HG03108 (cell line): ENCODE results near the gene CTNNA3.

Experiments
- ATAC-seq: cut with Tn5 transposase; IDR thresholded peaks from one replicate; pipeline ENCODE4 v1.9.1; 2021; ENCODE audit warnings: moderate library complexity; ENCODE audit not compliant: unreplicated experiment

Gene CTNNA3

DNA sequence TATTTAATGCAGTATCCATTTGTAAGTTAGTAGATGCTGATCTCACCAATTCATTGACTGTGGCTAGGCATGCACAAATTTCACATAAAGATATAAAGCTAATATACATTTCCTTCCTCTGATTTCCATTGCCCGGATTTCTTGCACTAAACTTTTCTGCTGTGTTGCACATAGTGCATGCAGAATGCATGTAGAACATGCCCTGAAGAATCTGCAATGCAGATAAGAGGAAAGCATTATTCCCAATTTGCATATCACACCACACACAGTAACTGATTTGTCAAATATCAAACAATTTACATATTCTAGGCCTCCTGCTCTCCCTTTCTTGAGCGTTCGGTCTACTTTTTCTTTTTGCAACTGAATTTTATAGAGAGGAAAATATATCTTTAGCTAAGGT is 646.0 kb downstream of the CTNNA3 start:
- no peak for ATAC-seq

DNA sequence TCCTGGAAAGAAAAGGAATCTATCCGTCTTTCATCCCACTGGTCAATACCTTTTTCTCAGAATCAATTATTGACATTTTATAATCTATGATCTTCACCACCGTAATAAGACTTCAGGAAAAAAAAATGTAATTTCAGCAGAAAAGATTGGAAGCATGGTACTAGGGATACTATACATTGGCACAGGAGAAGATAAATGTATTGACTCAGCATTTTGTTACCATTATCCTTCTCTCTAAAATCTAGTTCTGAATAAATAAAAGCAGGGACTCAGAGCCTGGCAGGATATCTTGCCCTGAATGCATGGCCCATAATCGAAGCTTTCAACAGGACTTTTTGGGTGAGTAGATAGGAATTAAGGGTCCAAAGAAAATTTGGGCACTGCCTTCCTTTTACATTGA is 649.5 kb downstream of the CTNNA3 start:
- ATAC-seq = no peak

DNA sequence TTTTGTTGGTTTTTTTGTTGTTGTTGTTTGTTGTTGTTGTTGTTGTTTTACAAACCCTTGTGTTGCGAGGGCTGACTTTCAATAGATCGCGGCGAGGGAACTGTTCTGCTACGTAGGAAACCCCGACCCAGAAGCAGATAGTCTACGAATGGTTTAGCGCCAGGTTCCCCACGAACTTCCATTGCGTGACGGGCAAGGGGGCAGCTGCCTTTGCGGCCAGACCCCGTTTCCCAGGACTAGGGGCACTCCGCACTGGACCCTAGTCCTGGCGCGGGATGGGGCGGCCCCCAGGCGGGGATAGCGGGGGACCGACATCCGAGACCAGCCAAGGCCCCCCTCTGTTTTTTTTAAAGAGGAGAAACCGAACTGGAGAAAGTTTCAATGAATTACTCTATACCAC is 650.6 kb downstream of the CTNNA3 start:
- ATAC-seq = no peak

DNA sequence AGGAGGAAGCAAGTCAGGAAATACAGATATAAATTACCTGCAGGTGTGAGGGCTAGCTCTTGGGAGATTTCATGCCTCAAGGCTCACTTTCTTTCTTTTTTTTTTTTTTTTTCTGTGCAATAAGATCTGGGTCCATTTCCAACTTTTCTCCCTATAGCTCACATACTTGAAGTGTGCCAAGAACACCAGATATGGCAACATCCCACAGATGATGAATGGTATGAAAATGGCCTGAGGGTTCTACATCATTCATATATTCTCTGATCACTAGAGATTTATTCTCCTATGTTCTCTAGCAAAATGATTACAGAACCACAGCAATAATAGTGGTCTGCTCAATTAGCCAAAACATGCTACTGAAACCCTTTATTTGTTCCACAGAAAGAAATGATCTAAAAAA is 653.0 kb downstream of the CTNNA3 start:
- ATAC-seq = no peak

DNA sequence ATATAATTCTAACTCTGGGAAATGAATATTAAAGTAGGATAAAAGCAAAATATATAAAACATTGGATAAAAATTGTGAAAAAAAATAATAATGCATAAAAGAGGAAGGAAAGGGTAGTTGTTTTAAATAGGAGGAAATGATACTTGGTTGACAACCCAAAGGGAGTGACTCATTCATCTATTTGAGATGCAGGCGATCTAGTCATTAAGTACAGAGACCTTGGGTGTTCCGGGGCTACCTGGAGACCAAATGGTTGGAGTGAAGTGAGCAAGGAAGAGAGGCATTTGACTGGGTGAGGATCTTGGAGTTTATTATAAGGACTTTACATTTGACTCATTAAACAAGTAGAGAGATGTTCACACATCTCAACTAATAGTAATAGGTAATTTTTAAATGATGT is 659.2 kb downstream of the CTNNA3 start:
- ATAC-seq = no peak

DNA sequence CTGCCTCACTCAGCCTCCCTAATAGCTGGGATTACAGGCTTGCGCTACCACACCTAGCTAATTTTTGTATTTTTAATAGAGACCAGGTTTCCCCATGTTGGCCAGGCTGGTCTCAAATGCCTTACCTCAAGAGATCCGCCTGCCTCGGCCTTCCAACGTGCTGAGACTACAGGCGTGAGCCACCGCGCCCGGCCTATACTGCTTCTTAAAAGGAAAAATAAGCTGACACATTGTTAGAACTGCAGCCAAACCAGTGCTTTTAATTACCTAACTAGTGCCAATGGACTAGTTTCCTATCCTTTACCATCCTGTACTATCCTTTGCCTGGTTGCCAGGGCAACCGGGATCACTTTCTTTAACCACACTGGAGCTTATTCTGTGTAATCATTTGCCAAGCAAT is 662.1 kb downstream of the CTNNA3 start:
- ATAC-seq = no peak

DNA sequence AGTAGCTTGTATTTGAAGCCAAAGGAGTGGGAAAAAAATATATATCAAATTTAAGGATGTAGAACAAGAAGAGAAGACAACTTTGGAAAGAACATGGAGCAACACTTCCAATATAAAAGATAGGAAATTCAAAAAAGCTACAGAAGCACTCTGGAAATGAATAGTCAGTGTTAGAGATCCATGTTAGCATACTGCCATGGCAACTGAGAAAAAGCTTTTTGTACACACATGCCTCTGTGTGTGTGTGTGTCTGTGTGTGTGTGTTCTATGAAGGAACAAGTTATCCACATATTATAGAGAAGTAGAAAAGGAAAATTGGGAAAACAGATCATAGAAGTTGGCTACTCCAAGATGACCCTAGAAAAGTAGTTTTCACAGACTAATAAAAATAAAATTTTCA is 673.9 kb downstream of the CTNNA3 start:
- no peak for ATAC-seq

DNA sequence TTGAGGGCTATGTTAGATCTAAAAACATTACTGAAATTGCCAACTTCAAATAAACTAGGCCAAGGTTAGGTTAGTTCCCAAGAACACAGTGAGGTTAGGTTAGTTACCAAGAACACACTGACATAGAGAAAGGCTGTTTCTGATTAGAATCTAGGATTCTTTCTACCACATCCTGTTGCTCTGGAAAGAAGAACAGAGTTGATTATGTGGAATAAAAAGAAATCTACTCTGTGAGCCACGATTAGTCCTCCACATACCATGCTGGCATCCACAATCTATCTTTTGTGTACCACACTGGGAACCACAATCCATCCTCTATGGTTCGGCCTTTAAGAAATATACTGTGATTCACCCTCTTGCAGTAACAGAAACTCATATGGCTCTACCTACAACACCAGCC is 678.8 kb downstream of the CTNNA3 start:
- ATAC-seq = no peak

DNA sequence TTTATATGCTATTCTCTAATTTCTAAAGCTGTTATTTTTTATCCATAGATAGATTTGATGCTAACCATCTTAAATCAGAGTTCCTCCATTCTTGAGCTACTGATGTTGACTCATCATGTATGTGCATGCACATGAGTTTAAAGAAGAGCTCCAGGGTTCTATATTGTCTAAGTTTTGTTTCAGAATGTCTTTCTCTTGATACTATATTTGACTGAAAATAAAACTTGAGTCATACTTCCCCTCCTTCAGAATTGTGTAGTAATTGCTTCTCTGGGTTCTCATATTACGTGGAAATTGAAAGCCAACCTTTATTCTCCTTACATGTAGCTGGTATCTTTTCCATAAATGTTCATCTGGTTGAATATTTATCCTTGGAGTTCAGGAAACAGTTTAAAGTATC is 680.8 kb downstream of the CTNNA3 start:
- ATAC-seq = no peak

DNA sequence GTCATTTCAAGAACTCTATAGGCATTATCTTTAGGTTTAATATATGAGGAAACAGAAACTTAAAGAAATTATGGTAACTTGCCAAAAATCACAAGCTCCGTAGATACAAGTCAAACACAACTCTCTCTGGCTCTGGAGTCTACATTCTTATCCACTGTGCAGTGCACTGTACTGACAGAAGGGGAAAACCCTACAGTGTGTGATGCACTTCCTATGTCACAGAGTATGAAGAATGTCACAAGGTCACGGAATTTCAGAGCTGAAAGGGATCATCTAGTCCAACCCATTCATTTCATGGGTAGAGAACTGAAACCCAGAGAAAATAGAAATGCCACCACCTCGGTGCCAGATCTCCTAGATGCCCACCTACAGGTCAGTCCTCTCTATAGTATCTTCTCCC is 684.0 kb downstream of the CTNNA3 start:
- no peak for ATAC-seq

DNA sequence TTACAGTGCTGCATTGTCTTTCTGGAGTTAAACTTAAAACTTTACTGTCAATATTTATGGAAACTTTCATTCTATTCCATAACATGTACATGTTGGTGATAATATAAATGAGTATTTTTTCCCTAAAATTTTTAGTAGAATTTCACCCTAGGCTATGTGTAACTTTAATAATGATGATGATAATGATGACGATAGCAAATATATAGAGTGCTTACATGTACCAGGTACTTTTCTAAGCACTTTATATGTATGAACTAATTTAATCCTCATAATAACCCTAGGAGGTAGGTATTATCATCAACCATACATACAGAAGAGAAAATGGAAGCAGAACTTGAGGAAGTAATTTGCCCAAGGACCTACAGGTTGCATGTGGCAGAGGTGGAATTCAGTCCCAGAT is 684.5 kb downstream of the CTNNA3 start:
- no peak for ATAC-seq

DNA sequence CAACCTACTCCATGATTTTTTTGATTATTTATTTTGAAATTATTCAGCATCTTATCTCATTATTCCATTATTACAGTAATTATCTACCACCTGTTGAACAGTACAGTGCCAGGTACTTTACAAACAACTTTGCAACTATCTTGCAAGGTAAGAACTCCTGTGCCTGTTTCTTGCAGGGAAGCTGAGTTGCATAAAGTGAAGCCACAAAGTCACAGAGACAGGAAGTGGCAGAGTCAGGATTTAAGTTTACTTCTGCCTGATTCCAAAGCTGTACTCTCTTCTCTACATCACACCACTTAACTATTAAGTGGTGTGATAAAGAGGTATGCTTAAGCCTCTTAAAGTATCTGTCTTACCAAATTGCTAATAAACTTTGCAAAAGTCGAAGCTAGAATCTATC is 690.0 kb downstream of the CTNNA3 start:
- no peak for ATAC-seq

DNA sequence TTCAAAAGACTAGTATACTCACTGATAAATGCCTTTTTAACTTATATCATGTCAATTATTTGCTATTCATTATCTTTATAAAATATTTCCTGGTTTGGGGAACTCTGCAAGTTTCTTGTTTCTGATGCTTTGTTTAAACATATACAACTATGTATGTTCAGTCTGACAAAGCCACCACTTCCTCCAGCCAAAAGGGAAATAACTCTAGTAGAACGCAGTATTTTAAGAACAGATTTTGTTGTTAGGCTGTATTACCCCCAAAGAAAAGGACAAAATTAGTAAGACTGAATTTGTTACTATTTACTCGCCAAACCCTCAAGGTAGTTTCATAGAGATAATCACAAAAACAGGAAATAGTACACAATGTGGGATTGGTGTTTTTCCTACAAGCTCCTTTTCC is 691.3 kb downstream of the CTNNA3 start:
- ATAC-seq = no peak

DNA sequence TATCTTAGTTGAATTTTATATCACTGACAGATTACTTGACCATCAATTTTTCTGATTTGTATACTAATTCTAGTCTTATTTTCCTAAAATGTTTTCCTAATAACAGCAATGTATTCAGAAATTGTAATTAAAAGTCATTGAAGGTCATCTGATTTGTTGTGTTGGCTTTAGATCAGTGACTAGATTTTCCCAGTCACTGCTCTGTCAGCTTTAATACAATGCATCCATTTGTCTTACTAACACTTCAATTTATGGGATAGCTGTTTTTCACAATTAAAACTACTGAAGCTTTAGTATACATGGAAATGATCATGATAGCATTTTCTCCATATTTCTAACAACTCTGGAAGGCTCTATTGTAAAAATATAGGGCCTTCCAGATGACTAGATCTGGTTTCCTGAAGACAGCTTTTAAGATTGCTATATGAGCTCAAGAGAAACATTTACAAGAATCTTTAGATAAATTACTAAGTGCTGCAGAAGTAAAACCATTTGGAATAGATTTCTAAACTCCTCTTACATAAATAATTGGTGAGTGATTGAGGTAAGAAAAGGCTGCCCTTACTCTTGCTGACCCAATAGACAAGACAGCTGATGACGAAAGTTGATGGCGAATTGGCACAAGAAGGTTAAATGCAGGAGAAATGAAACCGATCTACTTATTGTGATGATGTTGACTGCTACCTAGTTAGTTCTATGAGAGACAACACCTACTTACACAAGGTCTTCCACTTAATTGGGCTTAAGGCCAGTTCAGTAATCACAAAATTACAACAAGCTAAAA is 696.0 kb downstream of the CTNNA3 start:
- no peak for ATAC-seq

DNA sequence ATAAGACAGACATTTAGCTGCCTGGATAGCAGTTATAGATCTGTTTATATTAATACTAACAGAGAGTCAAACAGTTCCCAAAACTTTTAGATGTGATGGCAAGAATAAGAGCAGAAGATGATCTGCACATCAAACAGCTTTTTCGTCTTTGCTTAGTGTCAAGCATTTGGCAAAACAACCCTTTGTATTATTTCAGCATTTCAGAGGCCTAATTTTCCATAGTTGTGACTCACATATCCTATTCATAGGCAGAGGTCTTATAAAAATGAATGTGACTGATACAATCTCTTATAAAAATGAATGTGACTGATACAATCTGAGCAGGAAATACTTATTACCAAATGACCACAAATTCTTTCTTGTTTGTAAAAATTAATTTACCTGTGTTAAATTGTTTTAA is 699.0 kb downstream of the CTNNA3 start:
- no peak for ATAC-seq

DNA sequence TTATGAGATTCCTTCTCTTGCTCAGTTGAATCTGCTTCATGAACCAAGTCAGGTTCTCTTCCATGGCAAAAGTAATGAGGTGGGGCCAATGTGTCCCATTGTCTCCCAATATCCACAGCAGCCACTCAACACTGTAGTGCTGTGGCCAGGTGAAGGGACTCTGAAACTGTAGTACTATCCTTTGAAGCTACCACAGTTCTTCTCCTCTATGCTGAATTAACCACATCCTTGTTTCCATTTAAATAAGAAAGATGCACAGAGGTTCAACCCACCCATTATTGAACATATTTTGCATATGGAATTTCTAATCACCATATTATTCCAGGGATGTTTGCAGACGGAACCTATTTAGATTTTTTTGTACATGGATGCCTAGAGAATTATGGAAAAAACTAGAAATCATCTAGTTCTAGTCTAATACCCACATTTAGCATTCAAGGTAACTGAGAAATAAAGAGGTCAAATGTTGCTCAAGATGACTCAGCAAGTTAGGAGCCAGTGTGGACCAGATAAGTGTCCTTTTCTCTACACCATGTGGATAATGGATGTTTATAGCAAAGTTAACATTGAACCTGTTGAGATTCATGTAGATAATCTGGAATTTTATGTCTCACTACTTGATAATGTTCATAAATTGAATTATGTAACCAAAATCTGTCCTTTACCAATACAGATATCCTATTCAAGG is 705.7 kb downstream of the CTNNA3 start:
- ATAC-seq = no peak

DNA sequence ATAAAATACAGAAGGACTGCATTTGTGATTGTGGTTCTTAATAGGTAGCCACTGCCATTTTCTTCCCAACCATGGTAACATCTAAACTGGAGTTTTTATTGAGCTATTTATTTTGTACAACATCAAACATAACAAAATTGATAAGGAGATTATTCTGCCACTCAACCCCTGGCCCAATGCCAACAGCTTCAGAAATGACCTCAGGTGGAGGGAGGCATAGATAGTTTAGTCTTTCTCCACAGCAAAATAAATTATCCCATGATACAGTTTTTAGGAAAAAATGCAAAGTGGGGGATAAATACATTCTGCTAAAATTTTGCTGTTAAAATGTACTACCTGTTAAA is 712.5 kb downstream of the CTNNA3 start:
- ATAC-seq = no peak

DNA sequence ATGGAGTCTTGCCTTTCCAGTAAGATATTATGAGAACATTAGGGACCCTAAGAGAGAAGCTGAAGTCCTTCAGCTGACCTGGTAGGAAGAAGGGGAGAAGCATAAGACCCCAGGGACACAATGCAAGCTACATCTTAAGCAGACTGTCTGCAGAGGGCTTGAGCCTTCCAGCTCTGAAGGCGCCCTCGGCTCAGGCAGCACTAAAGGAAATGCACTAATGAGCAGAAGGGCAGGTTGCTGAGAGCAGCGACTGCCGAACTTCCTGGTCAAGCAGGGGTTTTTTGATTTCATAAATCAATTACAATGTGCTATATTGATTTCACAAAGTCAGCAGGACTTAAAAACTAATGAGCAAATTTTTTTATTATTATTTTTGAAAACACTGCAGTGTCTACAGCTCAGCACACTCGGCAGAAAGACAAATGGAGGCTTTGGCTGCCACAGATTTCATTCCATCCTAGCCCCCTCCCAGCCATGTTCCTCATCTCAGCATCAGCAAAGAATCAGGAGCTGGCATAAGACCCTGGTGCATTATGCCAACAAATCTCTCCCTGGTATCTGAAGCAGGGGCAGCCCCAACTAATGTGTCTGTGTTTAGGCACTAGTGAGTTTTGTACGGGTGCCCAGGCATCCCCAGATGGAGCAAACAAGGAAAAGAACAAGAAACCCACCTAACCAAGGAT is 713.1 kb downstream of the CTNNA3 start:
- ATAC-seq = no peak

DNA sequence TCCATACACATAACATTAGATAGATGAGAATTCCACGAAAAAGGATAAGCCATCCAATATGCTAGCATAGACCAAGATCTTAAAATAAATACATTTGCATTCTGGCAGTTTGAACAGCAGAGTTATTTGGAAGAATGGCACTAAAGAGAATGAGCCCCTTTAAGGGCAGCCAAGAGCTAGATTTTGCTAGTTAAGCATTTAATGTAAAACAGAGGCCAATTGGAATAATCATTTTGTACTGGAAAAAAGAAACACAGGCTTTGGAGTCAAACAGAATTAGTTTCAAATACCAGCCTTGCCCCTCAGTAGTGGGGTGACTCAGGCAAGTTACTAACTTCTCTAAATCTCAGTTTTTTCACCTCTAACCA is 714.0 kb downstream of the CTNNA3 start:
- ATAC-seq = no peak

DNA sequence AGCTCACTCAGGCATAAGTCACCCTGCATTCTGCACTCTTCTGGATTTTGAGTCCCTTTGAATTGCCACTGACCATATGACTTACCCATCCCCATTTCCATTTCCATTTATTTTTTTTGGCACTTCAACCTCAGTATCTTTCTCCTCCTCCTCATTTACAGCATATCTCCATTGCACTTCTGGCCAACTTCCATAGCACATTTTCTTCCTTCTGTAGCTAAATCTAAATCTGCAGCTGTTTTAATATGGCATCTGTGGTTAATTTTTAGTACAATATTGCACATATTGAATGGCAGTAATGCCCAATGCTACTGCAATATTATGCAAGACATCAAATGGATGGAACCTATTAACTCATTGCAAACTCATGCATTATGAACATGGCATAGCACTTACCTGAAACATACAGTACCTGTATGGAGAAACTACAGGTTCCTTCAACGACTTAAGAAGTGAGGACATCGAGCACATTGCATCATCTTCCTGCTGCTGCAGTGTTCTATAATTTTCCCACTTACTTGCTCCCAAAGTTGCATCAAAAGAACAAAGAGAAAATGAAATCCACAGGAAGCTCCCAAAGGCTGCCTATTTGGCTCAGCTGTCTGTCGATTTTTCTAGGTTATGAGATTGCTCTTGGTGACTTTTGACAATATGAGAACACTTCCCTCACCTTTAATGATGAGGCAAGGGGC is 714.5 kb downstream of the CTNNA3 start:
- ATAC-seq = no peak

DNA sequence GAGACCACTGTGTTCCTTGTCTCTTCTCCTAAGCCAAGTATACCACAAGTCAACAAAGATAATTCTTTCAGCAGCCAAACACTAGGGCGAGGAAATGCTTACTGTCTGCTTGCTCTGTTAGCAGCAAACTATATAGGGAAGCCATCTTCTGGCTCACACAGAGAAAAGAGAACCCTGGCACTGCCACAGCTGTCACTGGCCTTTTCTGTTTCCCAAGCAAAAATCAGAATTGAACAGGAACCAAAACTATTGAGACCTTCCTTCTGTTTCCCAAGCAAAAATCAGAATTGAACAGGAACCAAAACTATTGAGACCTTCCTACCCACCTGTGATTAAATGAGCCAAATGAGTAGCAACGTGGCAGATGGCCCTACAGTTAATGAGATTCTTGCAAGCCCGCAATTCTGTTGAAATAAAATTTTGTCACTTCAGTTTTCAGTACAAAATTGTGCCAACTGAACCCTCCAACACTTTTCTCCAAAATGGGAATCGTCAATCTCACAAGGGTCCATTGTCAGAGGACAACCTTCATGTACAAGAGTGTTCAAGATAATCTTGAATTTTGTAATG is 715.7 kb downstream of the CTNNA3 start:
- no peak for ATAC-seq
